HG02588 (cell line): ENCODE measurements around the gene UBE2I.

ENCODE experiments used
- ATAC-seq: cut with Tn5 transposase; IDR thresholded peaks from one replicate; pipeline ENCODE4 v1.9.1; 2021; ENCODE audit warnings: mild to moderate bottlenecking, moderate library complexity; ENCODE audit not compliant: unreplicated experiment

Gene UBE2I

GRCh38 chr16:1277151-1277598 is 32.3 kb upstream of the UBE2I start:
- ATAC-seq = no peak

DNA sequence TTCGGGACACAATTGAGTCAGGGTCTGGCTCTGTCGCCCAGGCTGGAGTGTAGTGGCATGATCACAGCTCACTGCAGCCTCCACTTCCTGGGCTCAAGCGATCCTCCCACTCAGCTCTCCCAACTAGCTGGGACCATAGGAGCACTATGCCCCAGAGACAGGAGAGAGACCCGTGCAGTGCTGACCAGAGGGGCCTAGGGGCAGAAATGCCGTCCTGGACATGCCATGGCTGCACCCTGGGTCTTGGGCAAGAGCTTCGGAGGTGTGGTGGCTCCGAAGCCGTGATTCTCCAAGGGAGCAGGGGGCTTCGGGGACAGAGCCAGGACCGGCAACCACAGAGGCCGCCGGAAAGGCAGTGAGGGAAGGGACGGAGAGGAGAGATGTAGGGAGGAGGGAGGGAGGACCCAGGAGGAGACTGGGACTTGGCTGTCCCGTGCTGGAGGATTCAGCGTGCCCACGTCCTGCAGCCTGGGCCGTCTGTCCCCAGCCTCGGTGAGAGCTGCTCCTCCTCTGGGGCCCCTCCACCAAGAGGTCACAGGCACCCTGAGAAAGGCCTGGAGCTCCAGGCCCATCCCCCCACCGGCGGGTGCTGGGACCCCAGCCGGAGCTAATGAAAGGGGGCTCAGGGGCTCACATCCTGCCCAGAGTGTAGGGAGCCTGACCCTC is 31.7 kb upstream of the UBE2I start:
- no peak for ATAC-seq

DNA sequence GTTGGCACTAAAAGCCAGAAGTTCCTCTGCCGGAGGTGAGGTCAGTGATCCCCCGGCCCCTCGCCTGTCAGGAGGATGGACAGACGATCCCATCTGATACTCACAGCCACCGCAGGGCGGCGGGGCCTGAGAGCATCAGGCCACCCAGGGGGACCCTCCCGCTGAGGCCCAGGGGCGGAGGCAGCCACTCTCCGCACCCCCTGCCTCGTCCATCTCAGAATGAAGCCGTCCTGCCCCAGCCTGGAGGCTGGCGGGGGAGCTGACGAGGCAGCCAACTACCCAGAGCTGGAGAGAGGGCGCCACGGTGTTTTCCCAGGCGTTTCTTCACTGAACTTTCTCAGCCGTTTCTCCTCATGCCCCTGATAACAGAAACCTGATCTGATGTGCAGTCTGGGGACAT is 31.0 kb upstream of the UBE2I start:
- no peak for ATAC-seq

DNA sequence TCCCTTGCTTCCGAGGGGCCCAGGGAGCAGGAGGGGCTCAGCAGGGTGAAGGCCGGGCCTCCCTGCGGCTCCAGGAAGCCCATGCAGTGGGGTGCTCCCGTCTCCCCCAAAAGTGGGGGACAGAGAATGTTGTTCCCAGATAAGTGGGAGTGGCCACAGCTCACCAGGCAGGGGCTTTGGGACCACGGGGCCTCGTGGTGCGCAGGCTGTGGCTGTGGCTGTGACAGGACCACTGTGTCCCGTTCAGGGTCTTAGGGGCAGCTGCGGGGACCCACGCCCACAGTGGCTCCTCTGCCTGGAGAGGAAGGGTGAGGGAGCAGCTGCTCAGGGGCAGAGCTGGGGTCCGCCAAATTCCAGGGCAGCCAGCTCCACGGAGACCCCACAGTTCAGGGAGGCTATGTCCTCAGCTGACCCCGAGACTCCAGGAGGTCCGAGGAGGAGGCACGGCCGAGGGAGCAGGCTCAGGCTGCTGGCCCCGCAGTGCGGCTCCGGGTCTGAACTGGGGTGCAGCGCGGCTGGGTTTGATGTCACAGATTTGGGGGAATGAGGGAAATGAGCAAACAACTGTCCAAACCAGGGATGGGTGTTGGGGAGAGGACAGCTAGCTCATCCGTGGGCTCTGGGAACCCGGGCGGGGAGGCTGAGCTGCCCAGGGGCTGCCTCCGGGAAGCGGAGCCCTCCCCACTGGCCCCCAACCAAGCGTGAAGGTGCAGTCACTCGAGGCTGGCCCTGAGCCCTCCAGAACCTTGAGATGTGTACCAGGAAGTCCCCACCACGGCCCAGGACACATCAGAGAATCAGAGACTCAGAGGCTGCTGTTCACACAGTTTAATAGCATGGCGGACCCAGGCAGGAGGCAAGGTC is 30.1 kb upstream of the UBE2I start:
- no peak for ATAC-seq

DNA sequence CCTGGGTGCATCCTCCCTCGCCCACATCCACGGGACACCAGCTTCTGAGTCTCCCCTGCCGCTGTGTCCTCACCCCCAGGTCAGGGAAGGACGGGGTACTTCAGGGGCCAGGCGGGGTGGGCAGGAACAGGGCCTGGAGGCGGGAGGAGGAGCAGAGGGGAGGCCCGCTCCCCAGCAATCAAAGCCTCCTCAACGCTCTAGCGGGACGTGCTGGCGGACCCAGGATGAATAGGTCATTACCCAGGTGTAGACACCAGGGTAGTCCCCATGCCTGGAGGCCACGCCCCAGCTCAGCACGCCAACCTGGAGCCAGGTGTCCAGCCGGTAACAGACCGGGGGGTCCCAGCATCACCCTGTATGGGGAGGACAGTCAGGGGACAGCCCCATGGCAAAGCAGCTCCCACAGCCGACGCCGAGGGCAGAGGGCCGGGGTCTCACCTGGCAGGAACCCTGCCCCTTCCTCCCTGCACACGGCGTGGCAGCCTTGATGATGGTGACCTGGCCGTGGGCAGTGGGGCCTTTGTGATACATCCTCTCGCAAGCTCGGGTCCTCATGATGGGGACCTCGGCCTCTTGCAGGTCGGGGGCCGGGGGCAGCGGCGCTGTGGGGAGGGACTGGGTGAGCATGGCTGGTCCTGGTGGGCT is 29.4 kb upstream of the UBE2I start:
- no peak for ATAC-seq

DNA sequence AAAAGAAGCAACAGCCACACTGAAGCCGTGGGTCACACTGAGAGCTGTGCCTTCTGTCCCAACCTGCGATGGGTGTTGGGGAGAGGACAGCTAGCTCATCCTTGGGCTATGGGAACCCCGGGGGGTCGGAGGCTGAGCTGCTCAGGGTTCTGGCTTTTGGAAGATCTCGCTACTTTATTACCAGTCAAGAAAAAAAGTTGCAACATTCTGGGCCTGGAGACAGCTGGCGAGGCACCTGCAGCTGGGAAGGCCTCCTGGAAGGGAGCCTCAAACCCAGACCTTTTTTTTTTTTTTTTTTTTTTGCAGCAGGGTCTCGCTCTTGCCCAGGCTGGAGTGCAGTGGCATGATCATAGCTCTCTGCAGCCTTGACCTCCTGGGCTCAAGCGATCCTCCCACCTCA is 28.7 kb upstream of the UBE2I start:
- ATAC-seq = no peak

DNA sequence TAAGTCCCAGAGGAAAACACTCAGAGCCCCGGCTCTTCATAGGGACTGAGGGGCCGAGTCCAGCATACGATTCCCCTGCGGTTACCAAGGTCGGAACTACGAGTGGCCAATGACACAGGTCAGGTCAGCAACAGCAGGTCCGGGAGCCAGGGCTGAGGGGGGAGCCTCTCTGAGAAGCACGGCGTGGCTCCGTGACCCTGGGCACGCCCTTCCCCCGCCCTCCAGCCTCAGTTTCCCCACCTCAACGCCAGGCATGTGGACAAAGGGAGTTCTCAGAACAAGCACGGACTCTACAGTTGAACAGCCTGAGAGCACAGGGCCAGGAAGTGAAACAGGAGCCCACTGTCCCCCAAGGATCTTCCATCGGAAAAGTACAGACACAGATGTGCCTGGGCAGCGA is 27.9 kb upstream of the UBE2I start:
- no peak for ATAC-seq

DNA sequence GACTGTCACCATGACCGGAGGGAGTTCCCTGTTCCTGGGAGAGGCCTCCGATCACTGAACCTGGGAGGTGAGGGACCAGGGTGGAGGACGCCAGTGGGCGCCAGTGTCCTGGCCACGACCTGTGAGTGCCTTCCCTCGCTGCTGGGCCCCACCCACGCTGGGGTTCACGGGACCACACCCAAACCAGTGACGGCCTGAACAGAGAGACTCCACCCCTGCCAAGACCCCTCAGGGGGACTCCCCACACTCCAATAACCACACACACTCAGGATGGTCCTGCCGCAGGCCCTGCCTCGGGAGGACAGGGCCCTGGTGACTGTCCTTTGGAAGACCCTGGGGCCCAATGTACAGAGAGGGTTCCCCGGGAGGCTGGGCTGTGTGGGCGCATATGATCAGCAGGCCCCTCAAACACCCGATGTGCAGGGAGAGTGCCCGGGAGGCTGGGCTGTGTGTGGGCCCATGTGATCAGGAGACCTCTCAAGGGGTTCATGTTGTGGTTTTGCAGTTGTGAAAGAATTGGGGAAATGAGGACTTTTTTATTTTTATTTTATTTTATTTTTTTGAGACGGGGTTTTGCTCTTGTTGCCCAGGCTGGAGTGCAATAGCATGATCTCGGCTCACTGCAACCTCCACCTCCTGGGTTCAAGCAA is 27.0 kb upstream of the UBE2I start:
- ATAC-seq = no peak

DNA sequence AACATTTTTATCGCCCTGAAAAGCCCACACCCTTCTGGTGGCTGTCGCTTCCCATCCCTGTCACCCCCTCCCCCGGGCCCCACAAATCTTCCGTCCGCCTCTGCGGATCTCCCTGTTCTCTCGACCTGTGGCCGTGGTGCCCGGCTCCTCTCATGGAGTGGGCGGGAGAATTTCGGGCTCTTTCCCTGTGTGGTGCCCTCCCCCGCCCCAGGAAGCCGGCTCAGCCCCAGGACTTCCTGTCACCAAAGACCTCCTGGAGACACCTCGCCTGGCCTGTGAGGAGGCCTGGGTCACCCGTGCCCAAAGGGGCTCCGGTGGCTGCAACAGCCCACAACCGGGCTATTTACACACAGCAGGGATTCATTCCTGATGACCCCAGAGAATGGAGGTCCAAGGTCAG is 26.1 kb upstream of the UBE2I start:
- no peak for ATAC-seq

DNA sequence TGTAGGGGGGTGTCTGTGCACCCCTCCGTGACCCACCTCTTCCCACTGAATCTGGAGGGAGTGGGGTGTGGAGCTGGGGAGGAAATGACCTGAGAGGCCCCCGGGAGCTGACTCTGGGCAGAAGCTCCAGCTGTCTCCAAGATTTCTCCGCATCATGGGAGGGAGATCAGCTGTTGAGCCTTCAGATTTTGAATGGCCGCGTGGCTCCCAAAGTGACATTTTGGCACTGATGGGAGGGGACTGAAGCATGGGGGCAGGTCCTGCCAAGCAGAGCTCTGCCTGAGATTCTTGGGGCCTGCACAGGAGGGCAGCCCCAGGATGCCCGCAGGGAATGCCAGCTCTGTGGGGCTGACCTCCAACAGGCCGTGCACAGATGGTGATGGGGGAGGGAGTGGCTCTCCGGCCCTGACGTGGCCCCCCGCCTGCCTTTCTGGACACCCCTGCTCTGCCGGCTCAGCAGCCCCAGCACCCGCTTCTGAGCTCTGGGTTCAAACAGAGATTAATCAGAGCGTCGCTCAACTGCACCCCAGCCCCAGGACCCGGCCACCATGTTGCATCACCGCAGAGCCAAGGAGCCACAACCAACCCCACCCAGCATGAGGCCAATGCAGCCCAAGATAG is 25.3 kb upstream of the UBE2I start:
- no peak for ATAC-seq

- no peak for ATAC-seq
These were observed 23.5 kb upstream of the UBE2I start for GRCh38 chr16:1285669-1286512.

- no peak for ATAC-seq
These were observed 22.8 kb upstream of the UBE2I start for GRCh38 chr16:1286513-1287094.

GRCh38 chr16:1287982-1288670 is 21.3 kb upstream of the UBE2I start:
- ATAC-seq = no peak

DNA sequence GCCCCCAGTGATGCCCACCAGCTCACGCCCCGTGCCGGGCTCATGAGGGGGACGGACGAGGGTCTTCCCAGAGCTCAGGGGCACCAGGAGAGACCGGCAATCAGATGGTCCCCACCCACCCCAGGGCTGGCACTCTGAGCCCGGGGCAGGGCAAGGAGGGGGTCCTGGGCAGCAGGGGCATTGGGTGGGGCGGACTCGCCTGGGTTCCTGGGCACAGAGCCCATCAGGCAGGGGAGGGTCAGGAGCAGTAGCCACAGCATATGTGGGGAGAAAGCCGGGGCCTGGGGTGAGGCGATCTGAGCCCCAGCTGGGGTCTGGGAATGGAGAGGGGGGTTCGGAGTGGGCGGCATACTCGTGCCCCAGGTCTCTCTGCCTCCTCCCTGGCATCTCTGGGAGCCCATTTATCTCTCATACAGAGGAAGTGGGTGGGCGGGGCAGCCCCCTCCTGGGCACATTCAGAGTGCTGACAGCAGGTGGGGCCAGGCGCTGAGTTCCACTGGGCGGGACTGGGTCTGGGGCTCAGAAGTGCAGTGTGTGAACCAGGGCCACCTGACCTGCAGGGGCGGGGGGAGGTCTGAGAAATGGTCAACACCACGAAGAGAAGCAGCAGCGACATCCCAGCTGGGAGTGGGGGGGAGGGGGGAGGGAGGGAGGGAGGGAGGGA is 20.5 kb upstream of the UBE2I start:
- ATAC-seq = no peak

GRCh38 chr16:1289477-1289866 is 20.0 kb upstream of the UBE2I start:
- ATAC-seq = no peak

GRCh38 chr16:1290063-1290501 is 19.4 kb upstream of the UBE2I start:
- ATAC-seq = no peak

DNA sequence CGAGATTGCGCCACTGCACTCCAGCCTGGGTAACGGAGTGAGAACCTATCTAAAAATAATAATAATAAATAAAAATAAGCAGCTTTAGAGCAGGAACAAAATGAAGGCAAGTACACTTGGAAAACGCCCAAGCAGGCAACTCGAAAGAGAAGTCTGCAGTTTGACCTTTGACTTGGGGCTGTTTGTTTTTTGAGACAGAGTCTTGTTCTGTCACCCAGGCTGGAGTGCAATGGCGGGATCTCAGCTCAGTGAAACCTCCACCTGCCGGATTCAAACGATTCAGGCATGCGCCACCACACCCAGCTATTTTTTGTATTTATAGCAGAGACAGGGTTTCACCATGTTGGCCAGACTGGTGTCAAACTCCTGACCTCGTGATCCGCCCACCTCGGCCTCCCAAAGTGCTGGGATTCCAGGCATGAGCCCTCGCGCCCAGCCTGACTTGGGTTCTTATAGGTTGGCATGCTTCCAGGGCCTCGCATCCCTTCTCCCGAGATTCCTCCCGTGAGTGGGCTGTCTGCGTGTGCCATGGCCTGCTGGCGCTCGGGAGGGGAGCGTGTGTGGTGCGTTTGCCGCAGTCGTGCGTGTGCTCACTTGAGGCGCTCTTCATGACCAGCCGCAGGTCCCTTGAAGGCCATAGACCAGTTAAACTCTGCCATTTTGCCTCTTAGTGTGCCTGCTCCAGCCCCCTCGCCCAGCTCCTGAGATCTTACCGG is 18.4 kb upstream of the UBE2I start:
- ATAC-seq = no peak

GRCh38 chr16:1291576-1291974 is 17.9 kb upstream of the UBE2I start:
- no peak for ATAC-seq
